ACHN (cell line): ENCODE results near the gene ELL2.
"Not testable (repeated sequence)": the region's sequence is repeated elsewhere in the genome, so short reads cannot be mapped to it uniquely, and the experiment has no call there.

Experiments used
- DNase-seq: peaks from one replicate; pipeline ENCODE4 v3.0.0-alpha.2; 2015
- in situ Hi-C: cut with HindIII; loops from 2 replicates; pipeline ENCODE4 v1.10.0; 2017; ENCODE audit warnings: low sequenced_read_pairs, low pct_ligation_motif_present, low pct_unique_long_range_greater_than_20kb

Gene ELL2

GRCh38 chr5:95838001-95838520, 123.6 kb downstream of the ELL2 start:
- no peak for DNase-seq
- in situ Hi-C loops: no loop called here

GRCh38 chr5:95837492-95837891, 124.2 kb downstream of the ELL2 start:
- in situ Hi-C loops: no loop called here
- DNase-seq: no peak

GRCh38 chr5:95836971-95837370, 124.7 kb downstream of the ELL2 start:
- in situ Hi-C loops, DNase-seq: not testable (repeated sequence)

GRCh38 chr5:95836544-95836943, 125.1 kb downstream of the ELL2 start:
- in situ Hi-C loops: no loop called here
- DNase-seq: no peak

GRCh38 chr5:95835682-95836385, 125.8 kb downstream of the ELL2 start:
- in situ Hi-C loops: no loop called here

More at GRCh38 chr5:95835682-95836385, 125.8 kb downstream of the ELL2 start:
- DNase-seq: no peak
